Middle frontal gyrus (tissue), 1 donor: ENCODE measurements around the gene ADAMTS20.

ENCODE experiments used
- DNase-seq: peaks from one replicate; pipeline ENCODE4 v3.0.0-alpha.2; 2015; ENCODE audit warnings: low spot score; ENCODE audit errors: extremely low spot score

ADAMTS20 gene

GRCh38 chr12:43317156-43317555, 234.8 kb downstream of the ADAMTS20 start:
- DNase-seq: no peak

- DNase-seq: no peak
Measured at GRCh38 chr12:43316520-43316919, 235.5 kb downstream of the ADAMTS20 start.

GRCh38 chr12:43315961-43316360, 236.0 kb downstream of the ADAMTS20 start:
- DNase-seq: no peak

GRCh38 chr12:43312991-43313505, 239.0 kb downstream of the ADAMTS20 start:
- DNase-seq: no peak

GRCh38 chr12:43310596-43310995, 241.4 kb downstream of the ADAMTS20 start:
- DNase-seq: no peak

GRCh38 chr12:43309959-43310358, 242.0 kb downstream of the ADAMTS20 start:
- DNase-seq: no peak

GRCh38 chr12:43308776-43309175, 243.2 kb downstream of the ADAMTS20 start:
- DNase-seq: no peak

- DNase-seq: no peak
Measured at GRCh38 chr12:43307126-43307525, 244.9 kb downstream of the ADAMTS20 start.

- DNase-seq: no peak
Measured at GRCh38 chr12:43306066-43306465, 245.9 kb downstream of the ADAMTS20 start.

GRCh38 chr12:43305065-43305464, 246.9 kb downstream of the ADAMTS20 start:
- DNase-seq: no peak
